K562 (cell line): ENCODE data around the gene TAF8. TPM values are rescaled to one million over a fixed set of nuclear protein-coding genes. Genes with fewer than 3 reads are reported as not detected.

ENCODE experiments used
- ATAC-seq: fragments of 200-7000 bp; cut with Tn5 transposase; 3 replicates; pipeline ENCODE4 v1.9.1; 2020; ENCODE audit warnings: moderate library complexity
- BruUV-seq: library from RNA; stranded (reverse); fragments of 400-500 nt; replicated peaks from 2 replicates; lab custom pipeline; 2021; lab: Mats Ljungman, UMichigan
- CTCF ChIA-PET: fragments of 300-600 bp; formaldehyde crosslinking; extraction: SDS; loops from one replicate; lab custom pipeline; 2021; ENCODE audit warnings: low intra/inter-chr PET ratio; lab: Yijun Ruan, JAX
- POLR2A ChIA-PET: fragments of 300-600, 350-650 bp; sonication (Branson Sonifier 250); formaldehyde crosslinking; extraction: SDS; loops from one replicate; lab custom pipeline; 2021; ENCODE audit warnings: antibody characterized with exemption, inconsistent platforms; lab: Yijun Ruan, JAX
- DNase-seq, 4 experiments: peaks; one replicate each; pipeline versions ENCODE4 v3.0.0 to v3.0.0-alpha.2; 2011 to 2018; ENCODE audit warnings: low spot score in 3 of 4, mixed read lengths in 3 of 4; ENCODE audit errors: extremely low read depth in 1 of 4
- FAIRE-seq: peaks from 2 replicates; lab custom pipeline; 2011; peaks lifted over from hg19 to GRCh38; lab: Jason Lieb, UNC
- H2AFZ ChIP-seq: 2 replicates; pipeline ENCODE4 v1.6.0; 2011; ENCODE audit warnings: low read depth, low read length, control low read depth, inconsistent platforms
- H3K27ac ChIP-seq: fragments of 200-600 bp; 3 replicates; pipeline ENCODE4 v1.8.0; 2011; ENCODE audit warnings: low read depth, mild to moderate bottlenecking, control low read depth, inconsistent platforms, low read length, moderate library complexity, mixed read lengths; ENCODE audit errors: extremely low read depth
- H3K27me3 ChIP-seq, 2 experiments: fragments of 300-600 bp in 1 of 2; 2 replicates in 1 of 2; 3 replicates in 1 of 2; pipeline versions ENCODE4 v1.6.0 to v1.8.0; 2011; ENCODE audit warnings: inconsistent platforms in 2 of 2, low read length in 2 of 2, mild to moderate bottlenecking in 1 of 2, mixed read lengths in 1 of 2, moderate library complexity in 1 of 2; ENCODE audit not compliant: control insufficient read depth in 2 of 2, insufficient read depth in 2 of 2
- H3K36me3 ChIP-seq: fragments of 300-600 bp; 3 replicates; pipeline ENCODE4 v1.8.0; 2011; ENCODE audit warnings: mild to moderate bottlenecking, low read length, inconsistent platforms; ENCODE audit not compliant: control insufficient read depth, insufficient read depth
- H3K4me1 ChIP-seq, 2 experiments: fragments of 200-600 bp in 1 of 2; replicated peaks in 1 of 2; 2 replicates in 1 of 2; 3 replicates in 1 of 2; pipeline versions ENCODE4 v1.5.1 to v1.8.0; 2011; ENCODE audit warnings: inconsistent platforms in 2 of 2, low read length in 2 of 2, mild to moderate bottlenecking in 1 of 2, mixed read lengths in 1 of 2, moderate library complexity in 1 of 2; ENCODE audit not compliant: control insufficient read depth in 2 of 2, insufficient read depth in 2 of 2
- H3K4me2 ChIP-seq: 2 replicates; pipeline ENCODE4 v1.6.1; 2011; ENCODE audit warnings: low read length, control low read depth, inconsistent platforms, mixed read lengths; ENCODE audit not compliant: insufficient read depth
- H3K4me3 ChIP-seq: fragments of 200-600 bp; sonication (generic), shearing (Covaris generic); 2 replicates; pipeline ENCODE4 v1.5.1; 2016; ENCODE audit warnings: control low read depth, inconsistent platforms
- H3K79me2 ChIP-seq: fragments of 200-600 bp; 3 replicates; pipeline ENCODE4 v1.8.0; 2011; ENCODE audit warnings: low read length, inconsistent platforms; ENCODE audit not compliant: control insufficient read depth, insufficient read depth
- H3K9ac ChIP-seq, 2 experiments: 2 replicates each; pipeline versions ENCODE4 v1.6.0 to v1.6.1; 2011; ENCODE audit warnings: low read depth in 2 of 2, low read length in 2 of 2, control low read depth in 1 of 2, inconsistent platforms in 1 of 2, mild to moderate bottlenecking in 1 of 2, mixed read lengths in 1 of 2; ENCODE audit not compliant: insufficient read depth in 1 of 2
- H3K9me1 ChIP-seq: one replicate; pipeline ENCODE4 v1.6.0; 2011; ENCODE audit warnings: inconsistent platforms, mild to moderate bottlenecking, low read length, moderate library complexity; ENCODE audit not compliant: control insufficient read depth, insufficient read depth
- H3K9me3 ChIP-seq: replicated peaks from 2 replicates; pipeline ENCODE4 v1.5.1; 2011; ENCODE audit warnings: low read depth, low read length, inconsistent platforms; ENCODE audit not compliant: control insufficient read depth, insufficient read depth
- H4K20me1 ChIP-seq: replicated peaks from 2 replicates; pipeline ENCODE4 v1.6.1; 2011; ENCODE audit warnings: low read length, inconsistent platforms, mixed read lengths; ENCODE audit not compliant: control insufficient read depth, insufficient read depth
- CAMTA2 ChIP-seq: fragments of 250-450 bp; sonication (Bioruptor Pico); conservative IDR thresholded peaks from 2 replicates; pipeline ENCODE4 v1.5.1; 2022
- CBX1 ChIP-seq: sonication (generic); IDR thresholded peaks from 2 replicates; pipeline ENCODE4 v1.6.1; 2016; ENCODE audit warnings: antibody characterized with exemption, low read depth, mild to moderate bottlenecking
- CHD4 ChIP-seq: fragments of 200-600 bp; sonication (generic); IDR thresholded peaks from 3 replicates; pipeline ENCODE4 v1.6.1; 2012; ENCODE audit warnings: low read depth, mild to moderate bottlenecking, mixed read lengths, low read length, inconsistent platforms; ENCODE audit not compliant: insufficient read depth, insufficient replicate concordance, poor library complexity, severe bottlenecking
- COPS2 ChIP-seq: fragments of 450-650 bp; conservative IDR thresholded peaks from 2 replicates; pipeline ENCODE4 v1.6.1; 2016; ENCODE audit warnings: mild to moderate bottlenecking, moderate library complexity
- EP400 ChIP-seq: fragments of 450-650 bp; IDR thresholded peaks from 2 replicates; pipeline ENCODE4 v1.6.1; 2017; ENCODE audit warnings: antibody characterized with exemption, mild to moderate bottlenecking, moderate library complexity
- ESRRB ChIP-seq: fragments of 250-450 bp; sonication (Bioruptor Pico); IDR thresholded peaks from 2 replicates; pipeline ENCODE4 v1.5.0; 2020; ENCODE audit warnings: mild to moderate bottlenecking, moderate library complexity, borderline replicate concordance
- EWSR1 ChIP-seq: fragments of 450-650 bp; IDR thresholded peaks from 2 replicates; pipeline ENCODE4 v1.6.1; 2018; ENCODE audit warnings: borderline replicate concordance, mild to moderate bottlenecking, low read depth, moderate library complexity; ENCODE audit not compliant: partially characterized antibody
- GTF2A2 ChIP-seq: IDR thresholded peaks from 2 replicates; pipeline ENCODE4 v1.6.1; 2016; ENCODE audit warnings: mild to moderate bottlenecking, missing genetic modification characterization, missing compliant biosample characterization
- MYNN ChIP-seq, 2 experiments: sonication (generic); formaldehyde crosslinking in 1 of 2; IDR thresholded peaks; 2 replicates each; pipeline versions ENCODE4 v1.5.0 to v1.6.1; 2016 to 2020; ENCODE audit warnings: antibody characterized with exemption in 1 of 2, missing genetic modification reagents in 1 of 2
- NBN ChIP-seq: fragments of 450-650 bp; IDR thresholded peaks from 2 replicates; pipeline ENCODE4 v1.6.1; 2016; ENCODE audit warnings: low read depth, mild to moderate bottlenecking
- PML ChIP-seq: IDR thresholded peaks from 2 replicates; pipeline ENCODE4 v1.6.1; 2012; ENCODE audit warnings: low read length, inconsistent platforms
- PTTG1 ChIP-seq: fragments of 450-650 bp; IDR thresholded peaks from 2 replicates; pipeline ENCODE4 v1.6.1; 2016; ENCODE audit warnings: low read depth, mild to moderate bottlenecking, missing genetic modification characterization, missing compliant biosample characterization
- RBM17 ChIP-seq: fragments of 200-400 bp; formaldehyde crosslinking; IDR thresholded peaks from 2 replicates; pipeline ENCODE4 v1.6.1; 2017; ENCODE audit warnings: low read depth, mild to moderate bottlenecking, low read length, borderline replicate concordance
- RNF2 ChIP-seq: sonication (generic); IDR thresholded peaks from 2 replicates; pipeline ENCODE4 v1.6.1; 2016
- ZKSCAN8 ChIP-seq: fragments of 200-800 bp; sonication (Bioruptor generic); IDR thresholded peaks from 2 replicates; pipeline ENCODE4 v1.6.1; 2016; ENCODE audit warnings: missing genetic modification characterization, missing compliant biosample characterization
- ZNF232 ChIP-seq: sonication (generic); formaldehyde crosslinking; IDR thresholded peaks from 2 replicates; pipeline ENCODE4 v1.8.0; 2022; ENCODE audit warnings: mild to moderate bottlenecking, missing genetic modification reagents
- ZNF644 ChIP-seq: fragments of 200-800 bp; sonication (Bioruptor generic); IDR thresholded peaks from 2 replicates; pipeline ENCODE4 v1.6.1; 2016; ENCODE audit warnings: low read depth, missing genetic modification characterization, missing compliant biosample characterization
- WGBS: fragments of 100-300 bp; shearing (Covaris generic); methylation state at CpG from one replicate; pipeline ENCODE4 v1.1.6; 2016; ENCODE audit warnings: low coverage, mixed read lengths; ENCODE audit not compliant: insufficient coverage; ENCODE audit errors: missing lambda C conversion rate; 5-methylcytosine and 5-hydroxymethylcytosine counted together
- in situ Hi-C: fragments of 300-500 bp; cut with MboI; formaldehyde crosslinking; loops from 4 replicates; pipeline ENCODE4 v1.15.0; 2018; ENCODE audit warnings: inconsistent platforms, mixed read lengths
- intact Hi-C: fragments of 100-400 bp; cut with micrococcal nuclease; formaldehyde crosslinking; loops from 2 replicates; pipeline ENCODE4 v1.14.2; 2022
- polyA plus RNA-seq, 8 experiments: library from polyadenylated mRNA; depleted of rRNA in 4 of 8; stranded (reverse) in 5 of 8; unstranded in 3 of 8; fragments of >200 nt; fragmentation: Nextera tagmentation in 2 of 8; fragmentation: Illumina TruSeq in 1 of 8; extraction: Ambion mirVana in 2 of 8; extraction: Trizol in 1 of 8; gene quantifications; 2 replicates each; pipeline versions ENCODE4 v1.2.1 to v1.2.3, GENCODE V29; 2011 to 2014; ENCODE audit warnings: inconsistent platforms in 1 of 8, missing spikeins in 1 of 8
- total RNA-seq, 7 experiments: library from RNA; depleted of rRNA in 6 of 7; stranded (reverse); fragments of >200 nt in 6 of 7; fragmentation: Illumina TruSeq in 2 of 7; extraction: Trizol in 2 of 7; gene quantifications; 2 replicates each; pipeline versions ENCODE4 v1.2.1 to v1.2.3, GENCODE V29; 2011 to 2021; ENCODE audit warnings: low replicate concordance in 1 of 7
- TF ChIP-seq, protein P1 (sequence below), 2 experiments: fragments of 450-650 bp; IDR thresholded peaks; 2 replicates each; pipeline ENCODE4 v1.6.1; 2016
- TF ChIP-seq, protein P2 (sequence below), 2 experiments: fragments of 250-450 bp in 1 of 2; fragments of 450-650 bp in 1 of 2; sonication (Bioruptor Pico) in 1 of 2; IDR thresholded peaks; 2 replicates each; pipeline versions ENCODE4 v1.6.1 to v1.8.0; 2016 to 2021; ENCODE audit warnings: mild to moderate bottlenecking in 2 of 2, moderate library complexity in 2 of 2, missing compliant biosample characterization in 1 of 2, missing genetic modification characterization in 1 of 2

The TAF8 gene
- total and polyA plus RNA-seq, 9 of the 15 experiments (the other 6 are each of a cell fraction or from before 2014, with no cell fraction given), result 29.4 to 84.0 (median 52.6) TPM

DNA sequence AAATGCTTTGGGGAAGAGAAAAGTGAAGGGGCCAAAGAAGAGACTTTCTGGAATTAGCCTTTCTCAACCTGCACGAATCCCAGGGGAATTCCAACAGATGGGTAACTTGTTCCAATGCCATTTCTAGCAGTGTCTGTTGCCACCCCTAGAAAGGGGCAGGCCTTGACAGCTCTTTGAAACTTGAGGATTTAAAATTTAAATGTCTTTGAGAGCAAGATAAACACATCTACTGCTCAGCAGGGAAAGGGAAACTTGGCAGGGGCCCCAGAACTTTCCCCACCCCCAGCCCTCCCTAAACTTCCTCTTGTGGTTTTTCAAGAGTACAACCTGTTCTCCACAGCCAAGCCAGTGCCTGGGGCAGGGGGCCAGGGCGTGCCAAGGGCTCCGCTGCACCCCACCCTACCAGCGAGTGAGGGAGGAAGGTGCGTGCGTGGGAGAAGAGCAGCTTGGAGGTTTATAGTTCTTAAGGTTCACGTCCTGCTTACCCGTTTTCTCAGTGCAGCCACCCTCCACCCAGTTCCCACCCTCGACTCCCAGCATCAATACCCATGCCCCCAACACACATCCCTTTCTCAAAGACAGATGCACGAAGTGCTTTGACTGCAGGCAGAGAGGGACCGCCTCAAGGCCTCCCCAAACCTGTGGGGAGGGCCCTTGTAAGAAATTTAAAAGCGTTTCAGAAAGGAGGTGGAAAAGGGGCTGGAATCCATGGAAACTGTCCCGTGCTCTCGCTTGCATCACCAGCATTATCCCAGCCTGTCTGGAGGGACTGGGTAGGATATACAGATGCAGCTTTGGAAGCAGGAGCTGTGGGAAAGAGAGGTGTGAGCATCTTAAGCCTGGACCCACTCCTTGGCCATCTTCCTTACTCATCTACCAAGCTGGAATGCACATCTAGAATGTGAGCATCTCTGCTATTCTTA, 4.5 kb upstream of the TAF8 start:
- Histone ChIP-seq H3K36me3 (no peaks in the 10 kb centered on the region; the same call in 2 of the 3 replicates), H4K20me1 (no peaks in the 10 kb centered on the region), H3K4me2 (peak overlapping the region; percentile 64), H3K27me3 (no peaks in the 10 kb centered on the region), H3K4me1 (peaks cover 64 to 66% of the 10 kb centered on the region in 2 experiments), H2AFZ (peak overlapping the region; percentile 35), H3K79me2 (peaks cover 9% of the 10 kb centered on the region; the same call in 2 of the 3 replicates), H3K9me1 (no peaks in the 10 kb centered on the region), H3K4me3 (peak overlapping the region; percentile 1; the same call in 1 of the 2 replicates), H3K27ac (peak overlapping the region; percentile 47; the same call in 2 of the 3 replicates), H3K9me3 (no peaks in the 10 kb centered on the region), H3K9ac (peak overlapping the region; percentile 11 to 83; a peak in 3 of 4 replicates)
- FAIRE-seq (peak; percentile 81), ATAC-seq (peak; percentile 50), DNase-seq (peak in 3 of 4 experiments; percentile 41 to 93 (median 91))
- ChIA-PET POLR2A (interaction anchor here (0.6 to 2.2 kb wide), 13 partner anchors 15 to 259 kb away, joined by 3 to 11 read pairs (median 4); partner anchors contain the start of genes BYSL, MED20 and TOMM6), CTCF (interaction anchor here (0.5 to 4.4 kb wide), 13 partner anchors 18 to 266 kb away, joined by 3 to 50 read pairs (median 7); partner anchors contain the start of genes CCND3, FRS3, PRICKLE4 and TOMM6)
- in situ Hi-C loops (loop anchor here (5.0 to 10.0 kb wide), 2 partner anchors 141 to 258 kb away; partner anchors contain the start of gene TOMM6), intact Hi-C loops (loop anchor here (2.0 to 10.0 kb wide), 2 partner anchors 151 to 341 kb away; partner anchors contain the start of gene USP49)
- WGBS, result 5% methylated on average over 14 of the region's 14 CpGs
- no TSS peak for BruUV-seq
- no peak for TF ChIP-seq RBM17
- no peak for TF ChIP-seq COPS2
- no peak for TF ChIP-seq EWSR1
- no peak for TF ChIP-seq GTF2A2 (tag)
- TF ChIP-seq ZNF232 (CRISPR knock-in tag), result no peak
- TF ChIP-seq, protein P1, sequence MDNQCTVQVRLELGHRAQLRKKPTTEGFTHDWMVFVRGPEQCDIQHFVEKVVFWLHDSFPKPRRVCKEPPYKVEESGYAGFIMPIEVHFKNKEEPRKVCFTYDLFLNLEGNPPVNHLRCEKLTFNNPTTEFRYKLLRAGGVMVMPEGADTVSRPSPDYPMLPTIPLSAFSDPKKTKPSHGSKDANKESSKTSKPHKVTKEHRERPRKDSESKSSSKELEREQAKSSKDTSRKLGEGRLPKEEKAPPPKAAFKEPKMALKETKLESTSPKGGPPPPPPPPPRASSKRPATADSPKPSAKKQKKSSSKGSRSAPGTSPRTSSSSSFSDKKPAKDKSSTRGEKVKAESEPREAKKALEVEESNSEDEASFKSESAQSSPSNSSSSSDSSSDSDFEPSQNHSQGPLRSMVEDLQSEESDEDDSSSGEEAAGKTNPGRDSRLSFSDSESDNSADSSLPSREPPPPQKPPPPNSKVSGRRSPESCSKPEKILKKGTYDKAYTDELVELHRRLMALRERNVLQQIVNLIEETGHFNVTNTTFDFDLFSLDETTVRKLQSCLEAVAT (IDR thresholded peaks at IDR 0.05), result no peak
- TF ChIP-seq ZNF644 (tag), result no peak
- TF ChIP-seq RNF2, result peak; percentile 45; the same call in 1 of the 2 replicates
- TF ChIP-seq NBN, result 0 out of 2 replicates have a peak, but pooled peaks have one; percentile 65
- no peak for TF ChIP-seq PML
- no peak for TF ChIP-seq EP400
- TF ChIP-seq CHD4, result peak; percentile 9
- peak; percentile 89 for TF ChIP-seq MYNN (IDR thresholded peaks at IDR 0.05)
- no peak for TF ChIP-seq MYNN (CRISPR knock-in tag; IDR thresholded peaks at IDR 0.05)
- no peak for TF ChIP-seq CBX1
- no peak for TF ChIP-seq CAMTA2 (CRISPR knock-in tag)
- no peak for TF ChIP-seq ESRRB (CRISPR knock-in tag)
- no peak for TF ChIP-seq PTTG1 (tag)
- no peak for TF ChIP-seq ZKSCAN8 (CRISPR knock-in tag)
- TF ChIP-seq, protein P2, sequence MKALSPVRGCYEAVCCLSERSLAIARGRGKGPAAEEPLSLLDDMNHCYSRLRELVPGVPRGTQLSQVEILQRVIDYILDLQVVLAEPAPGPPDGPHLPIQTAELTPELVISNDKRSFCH (CRISPR knock-in tag; IDR thresholded peaks at IDR 0.05), result no peak
- TF ChIP-seq, protein P2 (tag; IDR thresholded peaks at IDR 0.05), result 0 out of 2 replicates have a peak, but pooled peaks have one; percentile 11
